HS-5 (cell line): ENCODE measurements around the gene RHOBTB1.
A peak's percentile ranks its signal among the peaks of the same experiment; 100 is the strongest.
"Not testable (repeated sequence)": the region's sequence is repeated elsewhere in the genome, so short reads cannot be mapped to it uniquely, and the experiment has no call there.

ENCODE experiments used
- DNase-seq: peaks from one replicate; pipeline ENCODE4 v3.0.0-alpha.2; 2012; ENCODE audit warnings: low read depth

Gene RHOBTB1

GRCh38 chr10:60868946-60869345 is 75.0 kb downstream of the RHOBTB1 start:
- no peak for DNase-seq

GRCh38 chr10:60865198-60865783 is 78.7 kb downstream of the RHOBTB1 start:
- no peak for DNase-seq

GRCh38 chr10:60863796-60864195 is 80.2 kb downstream of the RHOBTB1 start:
- DNase-seq, result no peak

GRCh38 chr10:60862517-60862916 is 81.5 kb downstream of the RHOBTB1 start:
- no peak for DNase-seq

DNA sequence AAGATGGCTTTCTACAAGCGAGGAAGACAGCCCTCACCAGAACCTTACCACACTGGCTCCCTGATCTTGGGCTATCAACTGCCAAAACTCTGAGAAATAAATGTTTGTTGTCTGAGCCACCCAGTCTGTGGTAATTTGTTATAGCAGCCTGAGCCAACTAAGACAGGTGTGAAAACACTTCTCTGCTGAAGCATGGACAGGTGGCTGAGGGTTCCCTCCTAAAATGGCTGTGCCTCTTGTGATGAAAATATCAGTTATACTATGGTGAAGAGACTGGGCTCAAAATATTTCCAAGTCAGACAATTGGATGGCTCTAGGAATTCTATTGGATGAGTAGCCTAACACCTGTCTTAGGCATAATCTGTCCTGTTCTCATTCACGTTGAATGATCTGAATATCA is 87.6 kb downstream of the RHOBTB1 start:
- DNase-seq, result no peak

- no peak for DNase-seq
Measured at GRCh38 chr10:60853637-60854036, 90.3 kb downstream of the RHOBTB1 start.

DNA sequence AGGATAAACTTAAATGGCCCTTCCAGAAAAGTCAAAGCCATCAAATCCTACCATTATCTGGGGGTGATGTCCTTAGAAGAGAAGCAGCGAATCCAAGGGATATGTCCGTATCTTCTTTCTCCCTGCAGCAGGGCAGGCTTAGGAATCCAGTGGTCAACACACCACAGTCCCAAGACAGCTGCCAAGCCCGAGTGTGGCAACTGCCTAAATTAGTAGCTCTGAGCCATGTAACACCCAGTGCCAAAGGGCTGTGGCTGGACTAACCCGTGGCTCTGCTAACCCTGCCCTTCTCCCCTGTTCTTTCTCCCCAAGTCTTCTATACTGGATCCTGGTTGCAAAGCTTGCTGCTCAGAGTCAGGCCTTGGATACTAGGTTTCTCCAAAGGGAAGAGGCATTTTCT is 90.9 kb downstream of the RHOBTB1 start:
- DNase-seq, result no peak

DNA sequence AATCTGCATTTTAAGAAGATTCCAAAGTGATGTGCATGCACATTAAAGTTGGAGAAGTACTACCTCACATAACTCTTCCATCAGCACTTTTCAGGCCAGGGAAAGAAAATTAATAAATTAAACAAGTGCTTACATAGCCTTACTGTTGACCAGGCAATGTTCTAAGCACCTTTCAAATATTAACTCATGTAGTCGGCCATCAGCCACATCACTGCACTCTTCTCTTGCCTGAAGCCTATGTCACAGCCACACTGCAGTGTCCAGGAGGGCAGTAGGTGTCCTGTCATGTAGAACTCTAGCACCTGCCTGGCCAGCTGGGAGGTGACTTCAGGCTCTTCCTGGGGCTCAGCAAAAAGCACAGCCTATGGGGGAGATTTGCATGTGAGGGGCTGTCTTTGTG is 94.2 kb downstream of the RHOBTB1 start:
- DNase-seq, result no peak

GRCh38 chr10:60849217-60849616 is 94.8 kb downstream of the RHOBTB1 start:
- no peak for DNase-seq

DNA sequence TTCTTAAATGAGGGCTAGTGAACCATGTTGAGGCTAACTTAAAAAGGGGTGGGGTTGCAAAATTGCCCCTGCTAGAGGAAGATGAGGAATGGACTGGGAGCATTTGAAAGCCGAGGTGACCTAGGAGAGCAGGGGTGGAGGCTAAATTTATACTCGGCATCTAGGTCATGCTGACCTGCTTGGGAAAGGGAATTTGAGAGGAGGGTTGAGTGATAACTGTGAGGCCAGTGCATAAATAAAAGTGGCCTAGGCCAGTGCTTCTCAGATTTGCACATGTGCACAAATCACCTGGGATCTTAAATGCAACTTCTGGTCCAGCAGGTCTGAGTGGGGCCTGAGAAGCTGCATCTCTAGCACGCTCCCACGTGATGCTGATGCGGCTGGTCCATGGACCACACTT is 95.3 kb downstream of the RHOBTB1 start:
- DNase-seq, result no peak

- DNase-seq, result peak; percentile 19
Measured at GRCh38 chr10:60848126-60848525, 95.9 kb downstream of the RHOBTB1 start.

DNA sequence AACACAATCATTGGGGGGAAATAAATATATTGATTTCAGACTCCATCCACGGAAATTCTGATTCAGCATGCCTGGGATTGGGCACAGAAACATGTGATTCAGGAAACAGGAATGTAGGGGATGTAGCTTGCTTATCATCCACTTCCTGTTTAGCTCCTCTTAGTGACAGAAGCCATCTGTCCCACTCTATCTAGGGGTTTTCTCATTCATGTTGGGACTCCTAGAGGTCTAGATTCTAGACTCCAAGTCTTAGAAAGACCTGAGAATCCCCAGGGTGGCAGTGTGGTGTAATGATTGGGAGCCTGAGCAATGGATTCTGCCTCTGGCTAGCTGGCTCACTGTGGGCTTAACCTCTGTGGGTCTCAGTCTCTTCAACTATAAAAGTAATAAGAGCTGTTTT is 97.8 kb downstream of the RHOBTB1 start:
- peak; percentile 23 for DNase-seq

DNA sequence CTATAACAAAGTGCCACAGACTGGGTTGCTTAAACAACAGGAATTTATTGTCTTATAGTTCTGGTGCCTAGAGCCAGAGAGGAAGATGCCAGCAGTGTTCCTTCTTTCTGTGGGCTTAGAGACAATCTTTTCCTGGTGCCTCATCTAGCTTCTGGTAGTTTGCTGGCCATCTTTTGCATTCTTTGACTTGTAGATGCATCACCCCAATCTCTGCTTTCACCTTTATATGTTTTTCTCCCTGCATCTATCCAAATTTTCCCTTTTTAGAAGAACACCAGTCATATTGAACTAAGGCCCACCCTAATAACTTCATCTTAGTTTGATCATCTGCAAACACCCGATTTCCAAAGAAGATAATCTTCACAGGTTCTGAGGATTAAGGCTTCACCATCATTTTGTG is 98.9 kb downstream of the RHOBTB1 start:
- no peak for DNase-seq

- no peak for DNase-seq
Measured at GRCh38 chr10:60842694-60843093, 101.3 kb downstream of the RHOBTB1 start.

DNA sequence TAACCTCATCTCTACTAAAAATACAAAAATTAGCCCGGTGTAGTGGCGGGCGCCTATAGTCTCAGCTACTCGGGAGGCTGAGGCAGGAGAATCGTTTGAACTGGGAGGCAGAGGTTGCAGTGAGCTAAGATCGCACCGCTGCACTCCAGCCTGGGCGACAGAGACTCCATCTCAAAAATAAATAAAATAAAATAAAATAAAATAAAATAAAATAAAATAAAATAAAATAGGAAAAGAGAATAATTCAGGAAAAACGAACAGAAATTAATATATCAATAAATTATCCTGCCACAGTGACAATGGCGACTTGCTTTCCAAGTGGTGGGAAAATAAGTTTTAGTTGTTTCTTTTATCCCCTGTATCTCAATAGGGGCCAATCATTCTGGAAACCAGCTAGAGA is 102.8 kb downstream of the RHOBTB1 start:
- DNase-seq, result not testable (repeated sequence)

DNA sequence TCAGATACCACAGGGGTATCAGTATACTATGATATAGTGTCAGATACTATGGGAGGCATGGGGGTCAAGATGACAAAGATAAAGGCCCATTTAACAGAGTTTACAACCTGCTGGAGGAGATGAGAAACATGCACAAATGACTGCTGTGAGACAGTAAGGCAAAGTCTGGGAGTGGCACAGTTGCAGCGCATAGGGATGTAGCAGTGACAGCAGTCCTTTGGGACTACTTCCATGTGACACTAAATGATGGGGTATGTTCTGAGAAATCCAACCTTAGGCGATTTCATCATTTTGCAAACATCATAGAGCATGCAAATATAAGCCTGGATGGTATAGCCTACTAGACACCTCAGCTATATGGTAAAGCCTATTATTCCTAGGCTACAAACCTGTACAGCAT is 108.9 kb downstream of the RHOBTB1 start:
- no peak for DNase-seq

DNA sequence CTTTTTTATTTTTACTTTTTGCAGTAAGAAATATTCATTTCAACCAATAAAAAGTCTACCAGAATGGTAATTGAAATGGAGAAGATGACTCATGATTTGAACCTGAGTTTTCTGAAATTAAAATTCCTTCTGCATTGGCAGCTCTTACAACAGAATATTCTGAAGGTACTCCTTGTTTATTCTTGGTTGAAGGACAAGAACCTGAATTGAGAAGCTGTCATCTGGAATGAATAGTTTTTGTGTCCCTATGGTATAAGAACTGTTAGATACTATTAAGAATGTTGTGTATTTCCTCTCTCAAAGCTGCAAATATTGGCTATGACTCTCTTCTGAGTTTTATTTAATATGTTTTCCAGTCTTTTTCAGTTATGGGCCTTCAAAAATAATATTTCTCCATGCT is 109.6 kb downstream of the RHOBTB1 start:
- DNase-seq, result no peak

DNA sequence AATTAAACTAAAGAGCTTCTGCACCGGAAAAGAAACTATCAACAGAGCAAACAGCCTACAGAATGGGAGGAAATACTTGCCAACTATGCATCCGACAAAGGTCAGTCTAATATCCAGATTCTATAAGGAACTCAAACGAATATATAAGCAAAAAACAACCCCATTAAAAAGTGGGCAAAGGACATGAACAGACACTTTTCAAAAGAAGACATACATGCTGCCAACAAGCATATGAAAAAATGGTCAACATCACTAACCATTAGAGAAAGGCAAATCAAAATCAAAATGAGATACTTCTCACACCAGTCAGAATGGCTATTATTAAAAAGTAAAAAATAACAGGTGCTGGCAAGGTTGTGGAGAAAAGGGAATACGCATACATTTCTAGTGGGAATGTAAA is 111.8 kb downstream of the RHOBTB1 start:
- DNase-seq, result not testable (repeated sequence)

DNA sequence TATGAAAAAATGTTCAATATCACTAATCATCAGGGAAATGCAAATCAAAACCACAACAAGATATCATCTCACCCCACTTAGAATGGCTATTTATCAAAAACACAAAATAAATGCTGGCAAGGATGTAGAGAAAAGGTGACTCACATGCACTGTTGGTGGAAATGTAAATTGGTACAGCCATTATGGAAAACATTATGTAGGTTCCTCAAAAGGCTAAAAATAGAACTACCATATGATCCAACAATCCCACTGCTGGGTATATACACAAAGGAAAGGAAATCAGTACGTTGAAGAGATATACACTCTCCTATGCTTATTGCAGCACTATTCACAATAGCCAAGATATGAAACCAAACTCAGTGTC is 115.5 kb downstream of the RHOBTB1 start:
- DNase-seq, result no peak

DNA sequence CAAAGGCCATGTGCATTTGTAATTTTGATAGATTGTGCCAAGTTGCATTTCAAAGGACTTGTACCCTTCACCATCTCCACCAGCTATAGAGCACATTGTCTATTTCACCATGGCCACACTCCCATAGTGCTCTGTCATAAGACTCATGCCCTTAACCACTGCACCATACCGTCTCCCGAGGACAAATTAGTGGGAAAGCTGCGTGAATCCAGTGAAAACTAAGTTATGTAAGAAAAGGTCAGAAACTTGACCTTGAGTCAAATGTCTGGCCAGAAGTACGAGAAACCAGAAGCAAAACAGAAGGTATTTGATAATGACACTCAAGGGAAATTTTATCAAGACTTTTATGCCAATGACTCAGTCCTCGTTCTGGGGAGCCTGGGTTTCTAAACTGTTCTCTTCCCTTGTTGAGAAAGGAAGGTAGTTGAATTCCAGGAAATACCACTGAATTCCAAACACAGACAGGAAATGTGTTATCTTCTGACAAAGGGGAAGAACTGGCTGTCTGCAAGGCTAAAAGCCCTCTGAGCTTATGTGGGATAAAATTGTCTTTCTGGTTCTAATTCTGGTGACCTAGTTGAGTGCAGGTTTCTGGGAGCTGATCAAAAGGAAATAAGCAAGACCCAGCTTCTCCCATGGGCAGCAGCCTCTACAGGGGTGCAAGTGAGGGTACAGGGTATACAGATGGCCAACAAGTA is 116.0 kb downstream of the RHOBTB1 start:
- peak; percentile 69 for DNase-seq

- no peak for DNase-seq
Measured at GRCh38 chr10:60825520-60825919, 118.5 kb downstream of the RHOBTB1 start.

DNA sequence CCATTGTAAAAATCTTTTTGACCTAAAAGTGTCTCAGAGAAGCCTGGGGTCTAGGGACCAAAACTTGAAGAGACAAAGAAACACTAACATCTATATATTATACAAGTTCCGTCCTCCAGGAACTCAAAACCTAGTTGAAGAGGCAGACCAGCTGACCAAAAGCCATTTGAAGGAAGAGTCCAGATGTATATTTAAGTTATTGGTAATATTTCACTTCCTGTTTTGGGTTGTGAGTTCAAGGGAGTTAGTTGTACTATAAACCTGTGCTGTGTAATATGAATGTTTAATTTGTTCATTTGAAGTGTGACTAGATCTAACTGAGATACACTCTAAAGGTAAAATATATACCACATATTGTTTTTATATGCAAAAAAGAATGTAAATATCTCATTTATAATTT is 120.7 kb downstream of the RHOBTB1 start:
- DNase-seq, result no peak

- DNase-seq, result no peak
Measured at GRCh38 chr10:60822809-60823208, 121.2 kb downstream of the RHOBTB1 start.

- DNase-seq, result no peak
Measured at GRCh38 chr10:60821656-60822055, 122.3 kb downstream of the RHOBTB1 start.
